Measurements from ENCODE around the gene CBLB. TPM values are rescaled to one million over a fixed set of nuclear protein-coding genes. Genes with fewer than 3 reads are reported as not detected.

The CBLB gene
- total RNA-seq, 2 donors from 2014 or later, result 31.1 to 40.5 TPM

- intact Hi-C loops (cut with DNase I), result no loop called here
- DNase-seq, result no peak
- WGBS, 2 donors, result 60 to 82% methylated on average over 5 of the region's 5 CpGs
- no peak for TF ChIP-seq POLR2A (IDR thresholded peaks at IDR 0.05)
- TF ChIP-seq CTCF (IDR thresholded peaks at IDR 0.05), result no peak
- Histone ChIP-seq H3K27ac (no peak overlapping the region), H3K27me3 (no peaks in the 10 kb centered on the region), H3K9me3 (no peaks in the 10 kb centered on the region), H3K4me3 (no peak overlapping the region), H3K36me3 (replicated peaks in 1 of 2; ENCODE audit: insufficient read depth in 1 of 2, low read depth in 2 of 2) (no peaks in the 10 kb centered on the region), H3K4me1 (peaks cover 6% of the 10 kb centered on the region)
- no peak for ATAC-seq
Measured at GRCh38 chr3:105800320-105800719, 68.5 kb downstream of the CBLB start.

- H3K27me3 ChIP-seq, result no peaks in the 10 kb centered on the region
- intact Hi-C loops (cut with DNase I), result no loop called here
- DNase-seq, result no peak
- peaks cover 6% of the 10 kb centered on the region for H3K4me1 ChIP-seq
- no peak overlapping the region for H3K4me3 ChIP-seq
- no peaks in the 10 kb centered on the region for H3K9me3 ChIP-seq
- 65% methylated on average over 3 of the region's 3 CpGs for WGBS, 2 donors
- TF ChIP-seq CTCF (IDR thresholded peaks at IDR 0.05), result no peak
- no peak for TF ChIP-seq POLR2A (IDR thresholded peaks at IDR 0.05)
- H3K27ac ChIP-seq, result no peak overlapping the region
- H3K36me3 ChIP-seq (replicated peaks in 1 of 2; ENCODE audit: insufficient read depth in 1 of 2, low read depth in 2 of 2), result no peaks in the 10 kb centered on the region
- no peak for ATAC-seq
Measured at GRCh38 chr3:105799286-105799685, 69.5 kb downstream of the CBLB start.

GRCh38 chr3:105798381-105798934, 70.4 kb downstream of the CBLB start:
- no peak for TF ChIP-seq POLR2A (IDR thresholded peaks at IDR 0.05)
- no peak for TF ChIP-seq CTCF (IDR thresholded peaks at IDR 0.05)
- ATAC-seq (no peak), DNase-seq (no peak)
- Histone ChIP-seq H3K27ac (no peak overlapping the region), H3K9me3 (no peaks in the 10 kb centered on the region), H3K27me3 (no peaks in the 10 kb centered on the region), H3K4me3 (no peak overlapping the region), H3K36me3 (replicated peaks in 1 of 2; ENCODE audit: insufficient read depth in 1 of 2, low read depth in 2 of 2) (no peaks in the 10 kb centered on the region), H3K4me1 (peaks cover 6% of the 10 kb centered on the region)
- 8 to 14% methylated on average over 1 of the region's 1 CpG for WGBS, 2 donors
- intact Hi-C loops (cut with DNase I), result no loop called here

GRCh38 chr3:105793040-105793439, 75.8 kb downstream of the CBLB start:
- intact Hi-C loops (cut with DNase I), result no loop called here
- WGBS, 2 donors, result 87 to 92% methylated on average over 2 of the region's 2 CpGs
- Histone ChIP-seq H3K4me1 (no peaks in the 10 kb centered on the region), H3K27me3 (no peaks in the 10 kb centered on the region), H3K4me3 (no peak overlapping the region), H3K9me3 (no peaks in the 10 kb centered on the region), H3K36me3 (replicated peaks in 1 of 2; ENCODE audit: insufficient read depth in 1 of 2, low read depth in 2 of 2) (no peaks in the 10 kb centered on the region), H3K27ac (no peak overlapping the region)
- no peak for ATAC-seq
- DNase-seq, result no peak
- no peak for TF ChIP-seq POLR2A (IDR thresholded peaks at IDR 0.05)
- no peak for TF ChIP-seq CTCF (IDR thresholded peaks at IDR 0.05)
